GM23338 (cell line): ENCODE data around the gene SLC6A8. TPM values are rescaled to one million over a fixed set of nuclear protein-coding genes. Genes with fewer than 3 reads are reported as not detected.
A peak's percentile ranks its signal among the peaks of the same experiment; 100 is the strongest.

ENCODE experiments used
- ATAC-seq: fragments of 200-7000 bp; cut with Tn5 transposase; 3 replicates; pipeline ENCODE4 v1.9.1; 2020
- DNase-seq: peaks from one replicate; pipeline ENCODE4 v3.0.0-alpha.2; 2015; ENCODE audit warnings: low spot score
- H2AFZ ChIP-seq: fragments of 200-600 bp; sonication (generic); 2 replicates; pipeline ENCODE4 v1.8.0; 2016; ENCODE audit warnings: antibody characterized with exemption, mild to moderate bottlenecking, moderate library complexity
- H3F3A ChIP-seq: fragments of 200-600 bp; sonication (generic); replicated peaks from 2 replicates; pipeline ENCODE4 v1.8.0; 2017; ENCODE audit warnings: antibody characterized with exemption, mixed run types, low read depth
- H3K27ac ChIP-seq: fragments of 200-600 bp; sonication (generic); 2 replicates; pipeline ENCODE4 v1.6.1; 2016; ENCODE audit warnings: low read depth
- H3K27me3 ChIP-seq: fragments of 200-600 bp; sonication (generic); 2 replicates; pipeline ENCODE4 v1.8.0; 2016; ENCODE audit warnings: mild to moderate bottlenecking, mixed run types, moderate library complexity; ENCODE audit not compliant: insufficient read depth
- H3K36me3 ChIP-seq: fragments of 200-600 bp; sonication (generic); 2 replicates; pipeline ENCODE4 v1.8.0; 2016; ENCODE audit warnings: mild to moderate bottlenecking; ENCODE audit not compliant: insufficient read depth
- H3K4me1 ChIP-seq: fragments of 200-600 bp; sonication (generic); 2 replicates; pipeline ENCODE4 v1.8.0; 2016; ENCODE audit warnings: mild to moderate bottlenecking, moderate library complexity; ENCODE audit not compliant: insufficient read depth
- H3K4me2 ChIP-seq: fragments of 200-600 bp; sonication (generic); 2 replicates; pipeline ENCODE4 v1.7.1; 2017; ENCODE audit warnings: mixed run types
- H3K4me3 ChIP-seq: fragments of 200-600 bp; sonication (generic); 2 replicates; pipeline ENCODE4 v1.6.1; 2016; ENCODE audit warnings: mixed run types
- H3K79me2 ChIP-seq: fragments of 200-600 bp; sonication (generic); replicated peaks from 2 replicates; pipeline ENCODE4 v1.8.0; 2017; ENCODE audit warnings: mild to moderate bottlenecking; ENCODE audit not compliant: insufficient read depth
- H3K9me2 ChIP-seq: fragments of 200-600 bp; sonication (generic); 2 replicates; pipeline ENCODE4 v1.8.0; 2017; ENCODE audit not compliant: insufficient read depth
- H4K20me1 ChIP-seq: fragments of 200-600 bp; sonication (generic); replicated peaks from 2 replicates; pipeline ENCODE4 v1.8.0; 2017; ENCODE audit warnings: mild to moderate bottlenecking; ENCODE audit not compliant: insufficient read depth
- H3K27ac Mint-ChIP-seq: 2 replicates; pipeline ENCODE4 v1.8.0; 2020; ENCODE audit warnings: inconsistent platforms, mild to moderate bottlenecking, moderate library complexity, mixed read lengths
- H3K27me3 Mint-ChIP-seq: 3 replicates; pipeline ENCODE4 v1.8.0; 2022; ENCODE audit warnings: low read depth, mild to moderate bottlenecking, moderate library complexity, mixed read lengths, inconsistent platforms; ENCODE audit not compliant: insufficient read depth, poor library complexity
- H3K36me3 Mint-ChIP-seq: 3 replicates; pipeline ENCODE4 v1.8.0; 2021; ENCODE audit warnings: low read depth, mild to moderate bottlenecking, inconsistent platforms, moderate library complexity, mixed read lengths
- H3K4me1 Mint-ChIP-seq: 3 replicates; pipeline ENCODE4 v1.8.0; 2020; ENCODE audit warnings: mild to moderate bottlenecking, inconsistent platforms, mixed read lengths
- H3K4me3 Mint-ChIP-seq: 3 replicates; pipeline ENCODE4 v1.8.0; 2021; ENCODE audit warnings: moderate library complexity, mild to moderate bottlenecking, inconsistent platforms, mixed read lengths
- H3K9me3 Mint-ChIP-seq: 3 replicates; pipeline ENCODE4 v1.8.0; 2020; ENCODE audit warnings: moderate library complexity, mild to moderate bottlenecking, inconsistent platforms, mixed read lengths
- CTCF ChIP-seq, 2 experiments: fragments of 200-600 bp in 1 of 2; sonication (generic) in 1 of 2; conservative IDR thresholded peaks; 2 replicates each; pipeline versions ENCODE4 v1.5.1 to v1.6.1; 2016 to 2017; ENCODE audit warnings: antibody characterized with exemption in 2 of 2, low read depth in 2 of 2, mild to moderate bottlenecking in 2 of 2, moderate library complexity in 1 of 2
- EZH2phosphoT487 ChIP-seq: fragments of 200-600 bp; sonication (generic); IDR thresholded peaks from one replicate; pipeline ENCODE4 v1.8.1; 2018; ENCODE audit warnings: antibody characterized with exemption; ENCODE audit not compliant: unreplicated experiment
- JUNB ChIP-seq: IDR thresholded peaks from one replicate; pipeline ENCODE4 v1.6.1; 2016; ENCODE audit warnings: antibody characterized with exemption; ENCODE audit not compliant: unreplicated experiment
- polyA plus RNA-seq: library from polyadenylated mRNA; unstranded; fragments of >200 nt; fragmentation: Nextera tagmentation; extraction: Ambion mirVana; gene quantifications from 2 replicates; pipeline ENCODE4 v1.2.1, GENCODE V29; 2016
- total RNA-seq: library from RNA; depleted of rRNA; stranded (reverse); fragments of >200 nt; shearing (Covaris generic); gene quantifications from 2 replicates; pipeline ENCODE4 v1.2.3, GENCODE V29; 2014

The SLC6A8 gene
- total and polyA plus RNA-seq, 2 experiments from 2014 or later, result 19.5 to 68.6 TPM

GRCh38 chrX:153722704-153723350, 35.1 kb downstream of the SLC6A8 start (continued):
- no peak for TF ChIP-seq CTCF (conservative IDR thresholded peaks at IDR 0.05; ENCODE audit: low read depth in 2 of 2)

DNA sequence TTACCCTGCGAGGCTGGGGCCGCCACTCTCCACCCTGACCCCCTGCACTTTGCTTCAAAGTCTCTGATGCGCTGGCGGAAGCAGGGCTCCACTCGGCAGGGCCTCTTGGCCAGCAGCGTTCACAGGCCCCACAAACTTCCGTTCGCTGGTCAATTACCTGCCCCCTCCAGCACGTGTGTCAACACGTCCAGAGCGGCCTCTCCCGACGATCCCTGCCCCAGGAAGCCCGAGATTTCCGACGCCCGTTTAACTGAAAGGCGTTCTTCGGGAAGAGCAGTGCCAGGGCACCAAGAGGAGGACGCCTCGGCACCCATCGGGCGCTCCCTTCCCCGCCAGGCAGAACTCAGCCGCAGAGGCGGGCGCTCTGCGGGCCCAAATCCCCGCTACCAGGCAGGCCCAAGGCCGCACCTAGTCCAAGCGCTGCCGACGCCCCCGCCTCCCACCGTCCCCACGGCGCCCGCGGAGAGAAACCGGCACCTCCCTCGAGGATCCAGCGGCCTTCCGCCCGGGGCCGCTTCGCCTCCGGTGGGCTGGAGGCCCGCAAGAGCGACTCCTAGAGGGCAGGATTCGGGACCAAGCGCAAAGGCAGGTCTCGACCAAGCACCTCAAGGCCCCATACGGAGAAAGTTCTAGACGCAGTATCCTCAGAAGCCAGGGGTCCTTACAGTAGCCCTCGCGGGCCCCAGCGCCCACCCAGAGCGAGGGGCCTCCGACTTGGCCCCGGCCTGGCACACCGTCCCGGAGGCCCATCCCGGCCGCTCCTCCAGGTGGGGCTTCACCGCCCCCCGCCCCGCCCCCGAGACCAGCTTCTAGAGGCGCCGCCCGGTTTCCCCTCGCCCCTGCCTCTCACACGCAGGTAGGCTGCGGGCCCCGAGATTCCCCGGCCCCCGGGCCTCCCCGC, 35.9 kb downstream of the SLC6A8 start:
- H3F3A ChIP-seq, result no peaks in the 10 kb centered on the region
- peak overlapping the region; percentile 65 for H3K4me3 ChIP-seq
- H3K27ac Mint-ChIP-seq, result peak overlapping the region; percentile 83; the same call in 1 of the 2 replicates

More for the DNA sequence above, 35.9 kb downstream of the SLC6A8 start:
- Mint-ChIP-seq H3K27me3 (no peaks in the 10 kb centered on the region), H3K4me1 (peaks cover 19% of the 10 kb centered on the region; the same call in 2 of the 3 replicates), H3K36me3 (peaks cover 33% of the 10 kb centered on the region), H3K4me3 (peak overlapping the region; percentile 90), H3K9me3 (no peaks in the 10 kb centered on the region)
- no peak overlapping the region for H2AFZ ChIP-seq
- H3K27ac ChIP-seq, result no peak overlapping the region
- DNase-seq, result peak; percentile 56
- H3K9me2 ChIP-seq, result no peaks in the 10 kb centered on the region
- H3K36me3 ChIP-seq, result no peaks in the 10 kb centered on the region
- H4K20me1 ChIP-seq, result 0 out of 2 replicates have a peak, but pooled peaks cover 10% of the 10 kb centered on the region
- H3K4me1 ChIP-seq, result peaks cover 15% of the 10 kb centered on the region; the same call in 1 of the 2 replicates
- peak; percentile 33 for ATAC-seq
- TF ChIP-seq CTCF (conservative IDR thresholded peaks at IDR 0.05; ENCODE audit: low read depth in 2 of 2), result peak; percentile 36 to 53; a peak in 3 of 4 replicates
- no peak for TF ChIP-seq JUNB
- no peak for TF ChIP-seq EZH2phosphoT487
- peak overlapping the region; percentile 84 for H3K4me2 ChIP-seq
- H3K79me2 ChIP-seq, result peaks cover 27% of the 10 kb centered on the region
- H3K27me3 ChIP-seq, result no peaks in the 10 kb centered on the region
